Measurements from ENCODE around the gene DOCK4. TPM values are rescaled to one million over a fixed set of nuclear protein-coding genes. Genes with fewer than 3 reads are reported as not detected.

The DOCK4 gene
- total and polyA plus RNA-seq, 2 of the 8 experiments (the other 6 are each of a cell fraction or from before 2014, with no cell fraction given), result 5.1 to 23.6 TPM

- Histone ChIP-seq H2BK120ac (replicated peaks; ENCODE audit: low read depth, low read length) (no peak overlapping the region), H4K8ac (ENCODE audit: extremely low read depth, insufficient read depth, low read length) (no peak overlapping the region), H2BK15ac (ENCODE audit: low read length) (0 out of 2 replicates have a peak overlapping the region, but pooled peaks have one; percentile 5), H3K4me2 (ENCODE audit: insufficient read depth in 1 of 2, low read depth in 2 of 2, low read length in 2 of 2) (no peak overlapping the region), H3K79me2 (ENCODE audit: control insufficient read depth in 1 of 2, insufficient read depth in 2 of 2, low read length in 2 of 2) (peaks cover 0 to 11% of the 10 kb centered on the region in 2 experiments; a peak in 1 of 4 replicates), H2AFZ (ENCODE audit: low read length) (no peak overlapping the region), H3K4me3 (ENCODE audit: extremely low read depth in 1 of 4, insufficient read depth in 2 of 4, low read depth in 3 of 4, low read length in 4 of 4) (no peak overlapping the region), H3K27me3 (replicated peaks in 1 of 4; ENCODE audit: control insufficient read depth in 3 of 4, extremely low read depth in 1 of 4, insufficient read depth in 3 of 4, low read length in 3 of 4) (no peaks in the 10 kb centered on the region), H3K9ac (replicated peaks in 1 of 4; ENCODE audit: extremely low read depth in 1 of 4, low read depth in 3 of 4, low read length in 3 of 4) (no peak overlapping the region), H3K79me1 (ENCODE audit: low read depth, low read length) (no peaks in the 10 kb centered on the region; the same call in 1 of the 2 replicates), H3K56ac (replicated peaks; ENCODE audit: insufficient read length, low read depth, low read length) (no peak overlapping the region), H3K4ac (replicated peaks; ENCODE audit: insufficient read length, low read depth, low read length) (no peak overlapping the region), H2BK12ac (ENCODE audit: low read depth, low read length) (peak overlapping the region; percentile 12; the same call in 1 of the 2 replicates), H3K9me3 (ENCODE audit: insufficient read depth in 2 of 2, low read depth in 1 of 2, low read length in 1 of 2) (no peaks in the 10 kb centered on the region), H3K14ac (ENCODE audit: insufficient read length) (no peak overlapping the region), H2BK20ac (ENCODE audit: low read length) (no peak overlapping the region), H4K20me1 (replicated peaks in 1 of 2; ENCODE audit: control insufficient read depth in 1 of 2, insufficient read depth in 2 of 2, low read length in 2 of 2) (peaks cover 0 to 5% of the 10 kb centered on the region in 2 experiments), H4K91ac (replicated peaks; ENCODE audit: insufficient read length, low read length) (no peak overlapping the region), H3K27ac (ENCODE audit: low read depth, low read length) (no peak overlapping the region), H3K36me3 (ENCODE audit: control insufficient read depth in 2 of 4, insufficient read depth in 4 of 4, low read length in 3 of 4) (no peaks in the 10 kb centered on the region), H2BK5ac (ENCODE audit: low read depth, low read length) (no peak overlapping the region), H4K5ac (ENCODE audit: insufficient read length, low read depth, low read length) (no peak overlapping the region), H2AK5ac (ENCODE audit: low read depth, low read length) (0 out of 2 replicates have a peak overlapping the region, but pooled peaks have one; percentile 40), H3K4me1 (replicated peaks in 1 of 4; ENCODE audit: control insufficient read depth in 3 of 4, insufficient read depth in 4 of 4, low read length in 3 of 4) (no peaks in the 10 kb centered on the region; a peak in 1 of 7 replicates), H3K23me2 (ENCODE audit: low read depth, low read length) (no peaks in the 10 kb centered on the region), H3K23ac (ENCODE audit: insufficient read length) (no peak overlapping the region), H3K18ac (ENCODE audit: extremely low read depth, low read length) (no peak overlapping the region)
- DNase-seq (ENCODE audit: low read depth in 1 of 2, low spot score in 2 of 2) (no peak), FAIRE-seq (no peak)
- ChIA-PET CTCF (ENCODE audit: partially characterized antibody) (interaction anchor here (1.0 to 1.3 kb wide), 3 partner anchors 12 to 61 kb away, joined by 3 to 4 read pairs (median 4); no protein-coding TSS in a partner anchor), POLR2A (ENCODE audit: partially characterized antibody) (interaction anchor here (1.4 kb wide), 1 partner anchor 10 kb away, joined by 4 read pairs; no protein-coding TSS in a partner anchor)
- 100% methylated on average over 3 of the region's 3 CpGs; no CpG with 5 or more reads in 1 of the 2 experiments for WGBS, 2 experiments (ENCODE audit: extremely low coverage in 1 of 2, insufficient coverage in 1 of 2, insufficient read length in 1 of 2, insufficient replicate concordance in 2 of 2, low coverage in 1 of 2, low lambda C conversion rate in 2 of 2, missing lambda C conversion rate in 1 of 2)
- no peak for TF ChIP-seq HDAC2 (IDR thresholded peaks at IDR 0.05; ENCODE audit: borderline replicate concordance in 1 of 2, low read depth in 2 of 2, low read length in 2 of 2)
- TF ChIP-seq HDAC6 (IDR thresholded peaks at IDR 0.05; ENCODE audit: low read depth, low read length), result no peak
- no peak for TF ChIP-seq JUN (IDR thresholded peaks at IDR 0.05; ENCODE audit: low read depth, low read length)
- no peak for TF ChIP-seq CHD2 (IDR thresholded peaks at IDR 0.05; ENCODE audit: low read length)
- TF ChIP-seq EZH2 (IDR thresholded peaks at IDR 0.05; ENCODE audit: low read depth, low read length, severe bottlenecking), result no peak
- TF ChIP-seq PHF8 (conservative IDR thresholded peaks at IDR 0.05; ENCODE audit: low read depth, low read length), result no peak
- TF ChIP-seq CEBPB (IDR thresholded peaks at IDR 0.05; ENCODE audit: low read depth, low read length), result no peak
- no peak for TF ChIP-seq GABPA (IDR thresholded peaks at IDR 0.05; ENCODE audit: borderline replicate concordance, insufficient read depth, low read length)
- no peak for TF ChIP-seq USF2 (IDR thresholded peaks at IDR 0.05; ENCODE audit: low read length)
- TF ChIP-seq CBX8 (IDR thresholded peaks at IDR 0.05; ENCODE audit: borderline replicate concordance, low read depth, low read length), result no peak
- no peak for TF ChIP-seq SP2 (IDR thresholded peaks at IDR 0.05; ENCODE audit: low read length)
- no peak for TF ChIP-seq SIRT6 (IDR thresholded peaks at IDR 0.05; ENCODE audit: low read length)
Observed at GRCh38 chr7:112238330-112238729, 32.1 kb upstream of the DOCK4 start.

Measured in H1 (cell line).